GM13977 (cell line): ENCODE results near the gene MSL2.
"Not testable (repeated sequence)": the region's sequence is repeated elsewhere in the genome, so short reads cannot be mapped to it uniquely, and the experiment has no call there.

Experiments
- DNase-seq: peaks from one replicate; pipeline ENCODE4 v3.0.0; 2012; ENCODE audit warnings: low spot score
- CTCF ChIP-seq: IDR thresholded peaks from 2 replicates; pipeline ENCODE4 v1.5.1; 2012; ENCODE audit warnings: mild to moderate bottlenecking, control low read depth; ENCODE audit not compliant: insufficient read depth; ENCODE audit errors: extremely low read depth, missing control alignments
- in situ Hi-C: fragments of 300-500 bp; cut with MboI; formaldehyde crosslinking; loops from one replicate; pipeline ENCODE4 v1.12.0; 2022; ENCODE audit warnings: low sequenced_read_pairs, low pct_unique_long_range_greater_than_20kb, mixed read lengths, inconsistent platforms; ENCODE audit not compliant: unreplicated experiment

MSL2 gene

GRCh38 chr3:136177876-136178275, 18.3 kb downstream of the MSL2 start:
- no peak for TF ChIP-seq CTCF
- no peak for DNase-seq
- in situ Hi-C loops: no loop called here

- no peak for DNase-seq
- no peak for TF ChIP-seq CTCF
- in situ Hi-C loops: no loop called here
These were observed 22.1 kb downstream of the MSL2 start for GRCh38 chr3:136173939-136174490.

GRCh38 chr3:136171097-136171542, 25.0 kb downstream of the MSL2 start:
- DNase-seq: no peak
- in situ Hi-C loops: no loop called here
- TF ChIP-seq CTCF: no peak

GRCh38 chr3:136168236-136168635, 27.9 kb downstream of the MSL2 start:
- DNase-seq, in situ Hi-C loops: not testable (repeated sequence)

GRCh38 chr3:136166507-136166906, 29.6 kb downstream of the MSL2 start:
- no peak for TF ChIP-seq CTCF
- DNase-seq: no peak
- in situ Hi-C loops: no loop called here

- DNase-seq, in situ Hi-C loops: not testable (repeated sequence)
These were observed 32.5 kb downstream of the MSL2 start for GRCh38 chr3:136163607-136164006.

GRCh38 chr3:136162322-136162721, 33.8 kb downstream of the MSL2 start:
- in situ Hi-C loops: no loop called here
- no peak for TF ChIP-seq CTCF
- no peak for DNase-seq

GRCh38 chr3:136161516-136161915, 34.6 kb downstream of the MSL2 start:
- no peak for DNase-seq
- no peak for TF ChIP-seq CTCF
- in situ Hi-C loops: no loop called here
